HG02884 (cell line): ENCODE data around the gene LAD1.

Source experiments
- ATAC-seq: cut with Tn5 transposase; IDR thresholded peaks from one replicate; pipeline ENCODE4 v1.9.1; 2021; ENCODE audit warnings: mild to moderate bottlenecking, moderate library complexity; ENCODE audit not compliant: unreplicated experiment

Gene LAD1, protein sequence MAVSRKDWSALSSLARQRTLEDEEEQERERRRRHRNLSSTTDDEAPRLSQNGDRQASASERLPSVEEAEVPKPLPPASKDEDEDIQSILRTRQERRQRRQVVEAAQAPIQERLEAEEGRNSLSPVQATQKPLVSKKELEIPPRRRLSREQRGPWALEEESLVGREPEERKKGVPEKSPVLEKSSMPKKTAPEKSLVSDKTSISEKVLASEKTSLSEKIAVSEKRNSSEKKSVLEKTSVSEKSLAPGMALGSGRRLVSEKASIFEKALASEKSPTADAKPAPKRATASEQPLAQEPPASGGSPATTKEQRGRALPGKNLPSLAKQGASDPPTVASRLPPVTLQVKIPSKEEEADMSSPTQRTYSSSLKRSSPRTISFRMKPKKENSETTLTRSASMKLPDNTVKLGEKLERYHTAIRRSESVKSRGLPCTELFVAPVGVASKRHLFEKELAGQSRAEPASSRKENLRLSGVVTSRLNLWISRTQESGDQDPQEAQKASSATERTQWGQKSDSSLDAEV

DNA sequence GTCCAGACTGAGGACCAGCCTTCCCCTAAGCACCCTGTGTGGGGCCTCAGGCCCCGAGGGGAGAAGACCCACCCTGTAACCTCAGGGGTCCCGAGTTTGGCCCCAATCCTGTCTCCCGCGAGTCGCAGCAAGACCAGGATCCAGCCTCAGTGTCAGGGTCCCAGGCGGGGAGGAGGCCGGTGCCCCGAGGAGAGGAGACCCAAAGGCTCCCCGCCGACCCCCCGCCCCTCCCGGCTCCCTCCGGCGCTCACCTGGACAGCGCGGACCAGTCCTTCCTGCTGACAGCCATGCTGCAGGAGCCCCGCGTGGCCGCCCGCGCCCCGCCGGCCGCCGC is at the start of gene LAD1:
Gene LAD1 (minus strand): TSS at position 307 of the 334 bp plus-strand sequence. CDS start 18 bp downstream, at position 289.
- no peak for ATAC-seq

DNA sequence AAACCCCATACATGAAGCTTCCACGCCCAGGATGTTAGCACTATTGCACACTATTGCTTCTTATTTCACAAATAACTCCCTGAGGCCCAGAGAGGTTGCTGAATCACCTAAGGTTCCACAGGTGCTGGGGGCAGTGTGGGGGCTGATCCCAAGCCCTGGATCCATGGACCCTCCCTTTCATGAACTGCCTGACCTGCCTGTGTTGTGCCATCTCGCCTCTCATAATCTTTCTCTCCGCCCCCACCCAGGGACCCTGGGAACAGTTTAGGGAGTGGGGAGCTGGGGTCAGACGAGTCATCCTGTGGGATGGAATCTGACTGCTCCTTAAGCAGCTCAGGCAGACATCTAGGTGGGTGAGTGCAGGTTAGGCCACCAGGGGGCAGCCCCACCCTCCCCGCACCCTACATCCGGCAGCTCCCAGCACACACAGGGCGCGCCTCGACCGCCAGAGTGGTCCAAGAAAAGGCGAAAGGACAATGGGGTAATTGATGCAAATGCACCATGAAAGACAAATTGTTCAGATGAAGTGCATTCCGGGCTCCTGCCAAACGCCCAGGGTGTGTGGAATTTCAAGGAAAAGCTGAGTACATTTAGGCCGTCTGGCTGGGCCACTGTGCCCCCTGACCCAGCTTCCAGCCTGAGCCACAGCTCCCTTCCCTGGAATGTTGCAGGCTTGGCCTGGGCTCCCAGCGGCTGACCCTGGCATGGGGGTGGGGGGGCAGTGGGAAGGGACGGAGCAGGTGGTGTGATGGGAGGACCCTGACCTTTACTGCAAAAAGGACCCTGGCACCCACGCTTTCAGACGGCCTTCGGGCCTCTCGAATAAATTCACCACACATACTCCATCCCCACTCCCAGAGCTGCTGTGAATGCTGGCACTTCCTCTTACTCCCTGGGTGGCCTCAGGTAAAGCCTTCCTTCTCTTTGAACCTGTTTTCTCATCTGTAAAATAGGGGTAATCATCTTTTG is 49.1 kb upstream of the LAD1 start:
- peak; percentile 79 for ATAC-seq

DNA sequence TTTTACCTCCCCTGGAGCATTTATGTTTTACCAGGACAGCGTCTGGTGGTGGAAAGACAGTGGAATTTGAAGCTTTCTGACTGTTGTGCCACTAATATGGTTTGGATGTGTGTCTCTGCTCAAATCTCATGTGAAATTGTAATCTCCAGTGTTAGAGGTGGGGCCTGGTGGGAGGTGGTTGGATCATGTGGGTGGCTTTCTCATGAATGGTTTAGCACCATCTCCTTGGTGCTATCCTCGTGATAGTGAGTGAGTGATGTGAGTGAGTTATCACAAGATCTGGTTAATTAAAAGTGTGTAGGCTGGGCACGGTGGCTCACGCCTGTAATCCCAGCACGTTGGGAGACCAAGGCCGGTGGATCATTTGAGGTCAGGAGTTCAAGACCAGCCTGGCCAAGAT is 46.2 kb upstream of the LAD1 start:
- no peak for ATAC-seq

DNA sequence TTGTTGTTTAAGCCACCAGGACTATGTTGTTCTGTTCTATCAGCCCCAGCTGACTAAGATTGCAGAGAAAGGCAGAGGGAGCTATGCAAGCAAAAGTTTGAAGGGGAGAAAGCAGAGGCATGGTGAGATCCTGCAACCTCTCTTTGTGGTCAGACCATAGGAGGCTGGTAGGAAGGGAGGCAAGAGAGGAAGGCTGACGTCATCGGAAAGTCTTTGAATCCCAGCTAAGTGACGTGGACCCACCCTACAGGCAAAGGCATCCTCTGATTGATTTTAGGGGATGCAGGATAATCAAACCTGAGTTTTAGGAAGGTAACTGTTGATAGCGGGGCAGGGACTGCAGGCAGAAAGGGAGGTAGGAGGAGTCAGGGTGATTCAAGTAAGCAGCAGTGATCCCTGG is 45.7 kb upstream of the LAD1 start:
- ATAC-seq = no peak

DNA sequence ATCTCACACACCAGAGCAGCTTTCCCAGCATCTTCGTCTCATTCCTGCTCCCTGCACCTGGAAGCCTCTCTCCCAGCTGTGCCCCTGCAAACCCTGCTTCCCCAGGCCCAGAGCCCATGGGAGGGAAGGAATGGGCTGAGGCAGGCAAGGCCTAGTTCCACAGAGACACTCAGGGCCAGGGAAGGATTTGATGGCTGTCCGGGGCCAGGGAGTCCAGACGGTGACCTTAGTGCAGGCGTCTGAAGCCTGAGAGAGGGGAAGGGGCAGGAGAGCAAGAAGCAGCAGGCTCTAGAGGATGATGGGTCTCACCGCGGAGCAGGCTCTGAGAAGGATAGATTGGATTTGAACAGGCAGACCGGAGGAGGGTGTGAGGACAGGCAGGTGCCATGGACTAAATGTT is 44.6 kb upstream of the LAD1 start:
- no peak for ATAC-seq

DNA sequence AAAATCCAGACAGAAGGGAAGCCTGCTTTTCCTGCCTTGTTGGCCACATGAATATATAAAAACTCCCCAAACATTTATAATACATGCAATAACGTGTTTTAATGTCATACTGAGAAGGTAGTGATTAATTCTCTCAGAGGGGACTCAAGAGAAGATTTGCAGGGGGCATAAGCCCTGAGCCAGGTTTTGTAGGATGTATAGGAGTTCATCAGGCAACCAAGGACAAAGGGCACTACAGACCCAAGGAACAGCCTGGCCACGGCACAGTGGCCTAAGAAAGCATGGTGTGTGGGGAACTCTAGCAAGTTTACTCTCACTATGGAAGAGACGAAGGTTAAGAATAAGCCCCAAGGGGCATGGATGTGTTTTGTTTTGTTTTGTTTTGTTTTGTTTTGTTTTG is 37.8 kb upstream of the LAD1 start:
- no peak for ATAC-seq

DNA sequence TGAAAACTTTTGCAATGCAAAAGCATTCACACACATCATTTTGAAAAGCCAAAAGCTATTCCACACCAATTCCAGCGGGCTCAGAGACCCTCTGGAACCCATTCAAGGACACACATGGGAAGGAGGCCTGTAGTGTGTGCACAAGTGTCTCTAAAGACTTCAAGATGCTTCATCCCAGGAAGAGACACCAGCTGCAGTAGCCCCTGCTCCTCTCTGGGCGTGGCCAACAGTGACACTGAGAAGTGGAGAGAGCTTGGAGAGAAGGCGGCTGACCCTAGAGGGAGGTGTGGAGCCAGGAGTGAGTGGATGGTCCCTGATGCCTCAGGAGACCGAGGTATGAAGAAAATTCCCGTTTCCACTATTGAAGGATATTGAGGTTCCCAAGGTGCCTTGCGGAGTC is 37.3 kb upstream of the LAD1 start:
- no peak for ATAC-seq

DNA sequence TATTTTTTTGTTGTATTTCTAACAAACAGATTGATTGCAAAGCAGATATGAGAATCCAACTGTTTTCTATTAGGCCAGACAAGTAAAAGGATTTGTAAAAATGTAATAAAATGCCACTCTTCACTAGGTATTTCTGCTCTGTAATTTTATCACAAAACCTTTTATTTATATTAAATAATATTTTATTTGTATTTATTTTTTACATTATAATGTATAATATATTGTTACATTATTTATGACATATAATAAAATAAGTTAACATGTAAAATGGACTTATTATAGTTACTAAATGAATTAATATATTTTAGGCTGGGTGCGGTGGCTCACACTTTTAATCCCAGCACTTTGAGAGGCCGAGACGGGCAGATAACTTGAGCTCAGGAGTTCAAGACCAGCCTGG is 35.1 kb upstream of the LAD1 start:
- ATAC-seq = no peak

DNA sequence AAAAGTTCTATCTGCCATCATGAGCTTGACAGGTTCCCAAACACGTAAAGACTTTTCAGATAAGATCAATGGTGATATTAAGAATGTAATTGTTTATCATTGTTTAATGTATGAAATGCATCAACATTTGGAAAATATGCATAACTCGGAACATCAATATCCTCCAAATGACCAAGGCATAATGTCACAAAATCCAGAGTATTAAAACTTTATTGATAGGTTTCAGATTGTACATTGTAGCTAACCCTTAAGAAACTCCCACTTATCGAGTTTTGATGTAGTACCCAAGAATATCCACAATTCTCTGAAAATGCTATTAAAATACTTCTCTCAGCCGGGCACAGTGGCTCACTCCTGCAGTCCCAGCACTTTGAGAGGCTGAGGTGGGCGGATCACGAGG is 34.5 kb upstream of the LAD1 start:
- ATAC-seq = no peak

DNA sequence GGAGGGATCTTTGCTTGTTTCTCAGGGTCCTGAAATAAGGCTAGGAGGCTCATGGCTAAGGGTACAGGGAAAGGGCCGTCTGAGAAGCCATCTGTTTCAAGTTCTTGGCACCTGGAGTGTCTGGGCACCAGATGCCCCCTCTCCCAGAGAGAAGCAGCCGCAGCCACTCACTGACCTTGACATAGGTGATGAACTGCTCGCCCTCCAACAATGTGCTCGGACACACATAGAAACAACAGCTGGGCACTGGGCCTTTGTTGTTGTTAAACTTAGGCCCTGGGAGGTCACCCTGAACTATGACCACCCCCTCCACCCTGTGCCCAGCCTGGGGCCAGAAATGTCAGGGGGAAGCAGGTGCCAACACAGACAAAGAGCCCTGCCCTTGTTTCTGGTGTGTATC is 31.7 kb upstream of the LAD1 start:
- no peak for ATAC-seq

DNA sequence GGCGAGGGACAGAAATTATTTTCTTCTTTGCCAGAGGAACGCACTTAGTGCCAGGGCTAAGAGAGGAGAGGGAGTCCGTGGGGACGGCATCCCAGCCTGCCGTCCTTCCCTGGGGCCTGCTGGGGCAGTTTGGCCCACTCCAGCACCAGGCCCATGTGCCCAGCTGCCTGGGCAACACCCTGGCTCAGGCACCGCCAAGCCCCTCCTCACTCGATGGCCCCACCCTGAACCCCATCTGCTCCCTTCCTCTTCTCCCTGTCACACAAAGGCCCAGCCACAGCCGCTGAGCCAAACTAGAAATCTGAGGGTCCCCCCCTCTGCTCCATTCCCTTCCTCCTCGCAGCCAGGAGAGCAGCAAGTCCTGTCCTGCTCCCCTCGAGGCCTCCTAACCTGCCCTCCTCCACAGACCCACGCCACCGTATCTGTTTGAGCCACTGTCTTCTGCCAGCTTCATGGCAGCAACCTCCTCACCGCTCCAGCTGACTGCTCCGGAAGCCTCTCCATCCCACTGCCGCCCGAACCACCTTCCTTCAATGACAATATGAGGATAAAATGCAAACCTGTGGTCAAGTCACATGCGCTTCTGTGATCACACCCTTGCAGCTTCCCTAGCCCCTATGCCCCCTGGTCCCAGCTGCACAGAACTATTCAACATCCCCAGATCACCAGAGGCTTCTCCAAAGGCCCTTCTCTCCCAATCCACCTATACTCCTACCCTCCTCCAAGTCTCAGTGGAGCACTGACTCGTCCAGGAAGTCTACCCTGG is 30.8 kb upstream of the LAD1 start:
- ATAC-seq = no peak

DNA sequence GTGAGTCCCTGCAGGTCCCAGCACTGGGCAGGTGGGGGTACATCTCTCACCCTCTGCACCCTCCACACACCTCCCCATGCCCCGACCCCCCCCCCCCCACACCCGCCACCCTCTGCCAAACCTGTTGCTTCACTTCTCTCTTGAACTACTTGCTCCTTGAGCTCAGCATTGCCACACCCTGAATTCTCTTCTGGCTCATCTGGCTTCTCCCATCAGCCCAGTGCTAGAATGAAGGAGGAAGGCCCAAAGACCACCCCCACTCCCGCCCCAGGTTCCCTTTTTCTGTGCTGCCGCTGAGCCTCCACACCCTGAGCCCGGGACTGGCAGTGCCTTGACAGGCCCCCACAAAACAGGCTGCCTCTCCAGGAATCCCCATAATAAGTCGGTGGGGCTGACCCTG is 28.8 kb upstream of the LAD1 start:
- no peak for ATAC-seq

DNA sequence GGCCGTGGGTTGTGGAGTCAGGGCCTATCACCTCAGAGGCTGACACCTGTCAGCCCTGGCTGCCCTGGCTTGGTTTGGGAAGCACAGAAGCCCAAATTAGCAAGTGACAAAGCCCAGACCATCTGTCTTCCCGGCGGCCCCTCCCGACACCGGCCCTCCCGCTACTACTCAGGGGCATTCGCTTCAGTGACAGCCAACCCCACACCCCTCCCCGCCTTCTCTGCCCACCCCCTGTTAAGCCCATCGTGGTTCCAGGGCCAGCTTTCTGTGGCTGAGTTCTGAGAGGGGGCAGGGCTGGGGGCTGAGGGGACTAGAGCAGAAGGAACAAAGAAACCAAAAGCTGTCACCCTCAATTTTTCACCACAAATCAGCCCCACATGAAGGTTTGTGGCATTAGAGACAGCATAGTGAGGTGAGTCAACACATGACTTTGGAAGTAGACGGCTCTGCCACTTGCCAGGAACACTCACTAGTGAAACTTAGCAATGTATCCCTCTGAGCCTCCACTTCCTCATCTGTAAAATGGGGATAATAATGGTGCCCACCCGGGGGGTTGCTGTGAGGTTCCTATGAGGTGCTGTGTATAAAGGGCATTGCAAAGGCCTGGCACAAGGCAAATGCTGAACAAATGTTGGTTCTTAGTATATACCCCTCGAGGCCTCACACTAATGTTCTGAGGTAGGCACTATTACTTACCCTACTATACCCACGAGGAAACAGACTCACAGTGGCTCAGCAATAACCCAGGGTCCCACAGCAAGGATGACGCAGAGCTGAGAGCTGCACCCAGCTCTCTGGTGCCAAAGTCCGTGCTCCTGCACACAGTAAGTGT is 27.6 kb upstream of the LAD1 start:
- no peak for ATAC-seq

DNA sequence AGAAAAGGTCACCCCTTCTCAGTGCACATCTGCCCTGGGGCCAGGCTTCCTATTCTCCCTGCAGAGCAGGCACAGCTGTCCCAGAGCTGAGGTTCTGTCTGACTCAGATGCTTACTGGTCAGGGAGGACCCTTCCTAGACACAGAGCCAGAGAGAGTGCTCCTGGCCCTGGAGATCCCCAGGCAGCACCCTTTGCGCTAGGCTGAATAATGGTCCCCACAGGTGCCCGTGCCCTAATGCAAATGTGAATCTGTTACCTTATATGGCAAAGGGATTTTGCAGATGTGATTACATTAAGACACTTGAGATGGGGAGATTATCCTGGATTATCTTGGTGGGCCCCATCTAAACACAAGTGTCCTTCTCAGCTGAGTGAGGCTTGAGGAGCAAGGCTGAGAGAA is 25.0 kb upstream of the LAD1 start:
- ATAC-seq = no peak

DNA sequence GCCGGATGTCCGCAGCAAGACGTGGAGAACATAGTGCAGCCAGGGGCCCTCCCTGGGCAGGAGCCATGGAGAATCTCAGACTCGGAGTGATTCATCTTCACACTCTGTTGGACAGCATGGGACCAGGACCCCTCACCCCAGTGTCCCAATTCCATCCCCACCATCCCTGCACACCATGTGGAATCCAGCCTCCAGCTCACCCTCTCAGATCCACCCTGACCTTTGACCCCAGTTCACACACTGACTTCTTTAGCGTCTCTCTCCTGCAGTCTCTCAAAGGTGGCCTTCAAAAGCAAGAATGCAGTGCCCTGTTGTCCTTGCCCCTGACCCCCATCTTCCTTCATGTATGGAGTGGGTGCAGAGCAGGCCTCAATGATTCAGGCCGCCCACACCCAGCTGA is 24.5 kb upstream of the LAD1 start:
- ATAC-seq = no peak

DNA sequence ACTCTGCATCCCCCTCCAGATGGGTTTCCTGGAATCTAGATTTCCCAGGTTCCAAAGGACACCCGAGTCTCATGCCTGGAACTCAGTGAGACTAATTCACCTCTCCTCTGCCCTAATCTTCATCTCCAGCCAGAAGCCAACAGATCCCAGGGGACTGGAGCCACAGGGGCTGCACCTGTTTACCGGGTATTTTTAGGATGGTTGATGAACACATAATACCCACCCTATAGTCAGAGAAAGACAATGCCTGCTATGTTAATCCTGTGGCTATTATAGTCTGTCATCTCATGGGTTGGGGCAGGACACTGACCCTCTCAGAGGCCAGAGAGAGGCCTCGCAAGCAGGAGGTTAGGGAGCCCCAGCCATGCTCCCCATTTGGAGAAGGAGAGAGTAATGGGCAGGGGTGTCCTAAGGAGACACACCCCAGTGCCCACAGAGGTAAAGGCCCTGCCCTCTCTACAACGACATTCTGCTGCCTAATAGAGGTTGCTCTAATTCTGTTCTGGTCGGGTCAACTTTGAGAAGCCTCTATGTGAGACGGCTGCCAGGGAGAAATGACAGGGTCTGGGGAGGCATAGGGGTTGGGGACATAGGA is 23.4 kb upstream of the LAD1 start:
- ATAC-seq = no peak

DNA sequence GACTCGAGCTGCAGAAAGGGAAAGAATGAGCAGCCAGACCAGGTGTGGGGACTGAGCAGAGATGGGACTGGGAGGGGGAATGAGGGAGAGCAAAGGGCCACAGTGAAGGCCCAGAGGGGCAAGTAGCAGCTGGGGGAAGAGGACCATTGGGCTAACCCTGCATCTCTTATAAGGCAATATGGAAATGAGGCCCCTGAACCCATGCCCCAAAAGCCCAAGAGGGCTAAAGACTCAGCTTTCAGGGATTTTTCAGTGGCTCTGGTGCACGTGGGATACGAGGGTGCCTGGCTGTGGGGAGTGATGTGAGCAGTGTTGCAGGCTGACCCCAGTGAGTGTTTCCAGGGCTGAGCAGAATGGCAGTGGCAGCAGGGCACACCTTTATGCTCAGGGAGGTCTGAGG is 22.9 kb upstream of the LAD1 start:
- no peak for ATAC-seq

DNA sequence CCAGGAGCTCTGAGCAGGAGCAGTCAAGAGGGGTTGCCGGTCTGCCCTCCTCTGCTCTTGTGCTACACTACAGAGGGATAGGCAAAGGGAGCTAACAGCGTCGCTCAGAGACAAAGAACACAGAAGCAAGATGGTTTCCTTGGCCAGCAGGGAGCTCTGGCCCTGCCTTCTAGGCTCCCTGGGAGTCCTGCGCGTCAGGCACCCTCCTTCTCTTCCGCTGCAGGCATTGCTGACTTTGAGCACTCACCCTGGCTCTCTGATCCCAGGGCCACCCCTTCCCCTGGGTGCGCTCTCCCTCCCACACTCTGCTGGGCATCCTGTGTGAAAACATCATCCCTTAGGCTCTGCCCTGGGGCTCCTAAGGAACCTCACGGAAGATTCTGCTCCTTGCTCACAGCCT is 21.9 kb upstream of the LAD1 start:
- no peak for ATAC-seq

DNA sequence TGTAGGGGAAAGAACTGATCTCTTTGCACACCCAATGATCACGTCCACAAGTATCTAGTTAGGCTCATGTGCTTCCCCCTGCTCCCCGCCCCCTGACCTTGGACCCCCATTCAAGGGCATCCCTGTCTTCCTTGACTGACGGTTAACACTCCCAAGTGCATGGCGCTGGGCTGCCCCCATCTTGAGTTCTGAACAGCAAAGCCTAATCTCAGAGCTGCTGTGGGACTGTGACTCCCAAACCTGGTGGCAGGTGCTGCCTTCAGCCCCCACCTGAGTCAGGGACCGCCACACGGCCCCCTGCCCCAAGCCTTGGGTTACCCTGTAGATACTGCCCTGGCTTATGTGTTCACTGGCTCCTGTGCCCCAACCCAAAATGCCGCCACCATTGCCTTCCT is 21.5 kb upstream of the LAD1 start:
- ATAC-seq = no peak
